Kidney (tissue), 14 donors: Measurements from ENCODE around the gene ZNF318. TPM values are rescaled to one million over a fixed set of nuclear protein-coding genes. Genes with fewer than 3 reads are reported as not detected.

Experiments used
- DNase-seq, 5 donors: peaks; one replicate each; pipeline ENCODE4 v3.0.0-alpha.2; 2013 to 2020
- FAIRE-seq: peaks from 2 replicates; lab custom pipeline; 2012; peaks lifted over from hg19 to GRCh38; lab: Jason Lieb, UNC
- H3K27ac ChIP-seq, 2 donors: one replicate each; pipeline ENCODE4 v1.7.0; 2013; ENCODE audit warnings: low read depth in 2 of 2, low read length in 2 of 2, inconsistent platforms in 1 of 2
- H3K27me3 ChIP-seq: one replicate; pipeline ENCODE4 v1.7.1; 2013; ENCODE audit warnings: low read length, inconsistent platforms; ENCODE audit not compliant: control insufficient read depth, insufficient read depth
- H3K36me3 ChIP-seq, 3 donors: one replicate each; pipeline versions ENCODE4 v1.7.0 to v1.7.1; 2013; ENCODE audit warnings: low read length in 3 of 3, control low read depth in 1 of 3, inconsistent platforms in 1 of 3; ENCODE audit not compliant: insufficient read depth in 3 of 3, control insufficient read depth in 2 of 3
- H3K4me1 ChIP-seq, 3 donors: one replicate each; pipeline versions ENCODE4 v1.7.0 to v1.7.1; 2013; ENCODE audit warnings: low read length in 3 of 3, inconsistent platforms in 1 of 3, low read depth in 1 of 3; ENCODE audit not compliant: control insufficient read depth in 2 of 3, insufficient read depth in 2 of 3
- H3K4me3 ChIP-seq, 3 donors: one replicate each; pipeline versions ENCODE4 v1.7.0 to v1.8.1; 2013; ENCODE audit warnings: low read length in 3 of 3, control low read depth in 1 of 3, inconsistent platforms in 1 of 3
- H3K9ac ChIP-seq, 3 donors: one replicate each; pipeline versions ENCODE4 v1.7.0 to v1.7.1; 2013; ENCODE audit warnings: low read length in 3 of 3, control low read depth in 1 of 3, inconsistent platforms in 1 of 3
- H3K9me3 ChIP-seq, 3 donors: one replicate each; pipeline versions ENCODE4 v1.7.0 to v1.7.1; 2013; ENCODE audit warnings: low read length in 3 of 3, control low read depth in 1 of 3, inconsistent platforms in 1 of 3; ENCODE audit not compliant: control insufficient read depth in 2 of 3, insufficient read depth in 1 of 3
- CTCF ChIP-seq: IDR thresholded peaks from 3 replicates; pipeline ENCODE4 v1.5.1; 2012; ENCODE audit warnings: mild to moderate bottlenecking, moderate library complexity, borderline replicate concordance; ENCODE audit not compliant: insufficient read depth; ENCODE audit errors: extremely low read depth
- intact Hi-C: fragments of 100-400 bp; cut with DNase I; formaldehyde crosslinking; loops from one replicate; pipeline ENCODE4 v1.11.1; 2022
- polyA plus RNA-seq: library from polyadenylated mRNA; stranded (reverse); fragments of 350-450 nt; fragmentation: Illumina TruSeq; extraction: RNeasy Lipid Tissue Mini Kit (QIAGEN cat#74804); gene quantifications from one replicate; pipeline ENCODE4 v1.2.3, GENCODE V29; 2014; ENCODE audit warnings: low read depth, low replicate concordance; ENCODE audit not compliant: insufficient read depth
- total RNA-seq: library from RNA; stranded (reverse); fragmentation: NEBNext Ultra II Directional; extraction: Animal tissue kit (Norgen Biotek cat#: 25700); gene quantifications from one replicate; pipeline ENCODE4 v1.2.1, GENCODE V29; 2021
- donor health status: control.
- donor health status: control.
- donor health status: control.
- donor health status: control.
- donor health status: control.
- donor health status: DM: yes; HTN: yes; CAD: no.
- donor health status: Normal renal cell carcinoma (clear cell type).

The ZNF318 gene
- total and polyA plus RNA-seq, 2 donors from 2014 or later = 5.5 to 13.9 TPM

DNA sequence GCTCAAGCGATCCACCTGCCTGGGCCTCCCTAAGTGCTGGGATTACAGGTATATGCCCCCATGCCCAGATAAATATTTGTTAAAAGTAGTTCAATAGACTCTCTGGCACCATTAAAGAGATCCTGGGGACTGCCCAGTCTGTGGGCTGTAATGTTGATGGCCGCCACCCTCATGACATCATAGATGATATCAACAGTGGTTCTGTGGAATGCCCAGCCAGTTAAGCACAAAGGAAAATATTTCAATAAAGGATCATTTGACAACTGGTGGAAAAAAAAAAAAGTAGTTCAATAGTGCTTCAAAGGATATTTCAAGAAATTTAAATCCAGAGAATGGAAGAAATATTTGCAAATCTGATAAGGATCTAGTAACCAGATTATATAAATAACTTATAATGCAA lies 59.3 kb downstream of the ZNF318 start:
- peak in 1 of 5 donors; percentile 5 for DNase-seq
- intact Hi-C loops = no loop called here
- TF ChIP-seq CTCF = no peak
- Histone ChIP-seq H3K36me3 (no peaks in the 10 kb centered on the region), H3K4me1 (peaks cover 0 to 8% (median 0%) of the 10 kb centered on the region in 3 donors), H3K9ac (no peak overlapping the region), H3K4me3 (no peak overlapping the region), H3K27ac (no peak overlapping the region), H3K9me3 (no peaks in the 10 kb centered on the region), H3K27me3 (no peaks in the 10 kb centered on the region)
- no peak for FAIRE-seq

DNA sequence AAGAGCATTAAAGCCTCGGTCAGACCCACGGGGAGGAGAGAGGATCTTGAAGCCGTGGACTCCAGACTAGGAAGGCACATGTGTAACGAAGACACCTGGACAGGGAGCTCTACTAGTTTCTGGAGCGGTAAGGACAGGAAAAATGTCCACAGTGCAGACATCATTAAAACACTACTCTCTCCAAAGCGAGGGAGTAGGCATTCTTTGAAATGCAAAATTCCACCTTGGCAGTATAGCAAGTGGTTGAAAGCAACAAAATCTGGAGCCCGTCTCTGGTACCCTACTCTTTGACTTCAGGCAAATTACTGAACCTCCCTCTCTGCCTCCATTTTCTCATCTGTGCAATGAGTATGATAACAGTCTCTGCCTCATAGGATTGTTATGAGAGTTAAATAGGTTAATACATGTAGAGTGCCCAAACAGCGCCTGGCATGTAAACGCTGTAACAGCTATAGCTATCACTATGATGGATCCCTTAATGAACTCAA lies 60.4 kb downstream of the ZNF318 start:
- H3K27ac ChIP-seq = no peak overlapping the region
- no peak for DNase-seq
- no peaks in the 10 kb centered on the region for H3K36me3 ChIP-seq
- peaks cover 0 to 8% (median 0%) of the 10 kb centered on the region in 3 donors for H3K4me1 ChIP-seq
- FAIRE-seq = no peak
- no peak overlapping the region for H3K9ac ChIP-seq
- peak overlapping the region; percentile 33 to 39 (median 38) for H3K4me3 ChIP-seq
- no peak for TF ChIP-seq CTCF
- H3K27me3 ChIP-seq = no peaks in the 10 kb centered on the region
- H3K9me3 ChIP-seq = no peaks in the 10 kb centered on the region
- intact Hi-C loops = no loop called here

GRCh38 chr6:43308101-43308989 lies 61.1 kb downstream of the ZNF318 start, which contains the start of gene CRIP3:
TSS of gene CRIP3 (minus strand) at chr6:43308826. CDS start at chr6:43308792, 34 bp downstream.
- TF ChIP-seq CTCF = peak; percentile 41
- H3K27ac ChIP-seq = peak within 1 kb of the TSS in 1 of 2 donors; percentile 27
- H3K27me3 ChIP-seq = no peaks in the 10 kb centered on the region
- no peak for FAIRE-seq
- no peak within 1 kb of the TSS for H3K9ac ChIP-seq
- H3K4me1 ChIP-seq = peaks cover 0 to 8% (median 0%) of the 10 kb centered on the region in 3 donors
- intact Hi-C loops = no loop called here
- no peaks in the 10 kb centered on the region for H3K9me3 ChIP-seq
- DNase-seq = peak in 3 of 5 donors; percentile 40 to 68 (median 60)
- peak within 1 kb of the TSS; percentile 33 to 39 (median 38) for H3K4me3 ChIP-seq
- no peaks in the 10 kb centered on the region for H3K36me3 ChIP-seq
